HG03139 (cell line): ENCODE data around the gene IDH3G.

ENCODE experiments used
- ATAC-seq: cut with Tn5 transposase; IDR thresholded peaks from one replicate; pipeline ENCODE4 v1.9.1; 2021; ENCODE audit not compliant: unreplicated experiment

IDH3G gene

DNA sequence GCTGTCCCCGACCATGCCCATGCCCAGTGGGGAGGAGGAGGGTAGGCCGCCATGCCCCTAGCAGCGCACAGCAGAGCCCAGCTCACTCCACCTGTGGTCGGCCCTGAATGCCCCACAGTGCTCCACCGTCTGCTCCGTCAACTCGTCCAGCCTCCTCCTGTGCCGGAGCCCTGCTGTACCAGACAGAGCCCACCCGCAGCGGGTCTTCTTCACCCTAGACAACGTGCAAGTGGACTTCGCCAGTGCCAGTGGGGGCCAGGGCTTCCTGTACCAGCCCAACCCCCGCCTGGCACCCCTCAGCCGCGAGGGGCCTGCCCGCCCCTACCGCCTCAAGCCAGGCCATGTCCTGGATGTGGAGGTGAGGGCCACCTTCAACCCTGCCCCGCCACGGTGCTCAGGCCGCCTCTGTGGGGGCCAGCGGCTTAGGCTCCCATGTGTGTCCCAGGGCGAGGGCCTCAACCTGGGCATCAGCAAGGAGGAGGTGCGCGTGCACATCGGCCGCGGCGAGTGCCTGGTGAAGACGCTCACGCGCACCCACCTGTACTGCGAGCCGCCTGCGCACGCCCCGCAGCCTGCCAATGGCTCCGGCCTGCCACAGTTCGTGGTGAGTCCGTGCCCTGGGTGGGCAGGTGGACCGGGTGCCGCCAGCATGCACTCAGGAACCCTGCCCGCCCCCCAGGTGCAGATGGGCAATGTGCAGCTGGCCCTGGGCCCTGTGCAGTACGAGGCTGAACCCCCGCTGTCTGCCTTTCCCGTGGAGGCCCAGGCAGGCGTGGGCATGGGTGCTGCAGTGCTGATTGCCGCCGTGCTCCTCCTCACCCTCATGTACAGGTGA, 20.2 kb downstream of the IDH3G start:
- no peak for ATAC-seq

DNA sequence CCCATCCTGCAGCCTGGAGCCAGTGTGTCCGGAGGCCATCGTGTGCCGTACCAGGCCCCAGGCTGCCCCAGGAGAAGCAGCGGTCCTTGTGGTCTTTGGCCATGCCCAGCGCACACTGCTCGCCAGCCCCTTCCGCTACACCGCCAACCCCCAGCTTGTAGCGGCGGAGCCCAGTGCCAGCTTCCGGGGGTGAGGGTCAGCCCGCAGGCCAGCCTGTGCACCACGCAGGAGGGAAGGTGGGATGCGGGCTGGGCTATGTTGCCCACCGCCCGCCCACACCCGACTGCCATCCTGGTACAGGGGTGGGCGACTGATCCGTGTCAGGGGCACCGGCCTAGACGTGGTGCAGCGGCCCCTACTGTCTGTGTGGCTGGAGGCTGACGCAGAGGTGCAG, 21.0 kb downstream of the IDH3G start:
- no peak for ATAC-seq

DNA sequence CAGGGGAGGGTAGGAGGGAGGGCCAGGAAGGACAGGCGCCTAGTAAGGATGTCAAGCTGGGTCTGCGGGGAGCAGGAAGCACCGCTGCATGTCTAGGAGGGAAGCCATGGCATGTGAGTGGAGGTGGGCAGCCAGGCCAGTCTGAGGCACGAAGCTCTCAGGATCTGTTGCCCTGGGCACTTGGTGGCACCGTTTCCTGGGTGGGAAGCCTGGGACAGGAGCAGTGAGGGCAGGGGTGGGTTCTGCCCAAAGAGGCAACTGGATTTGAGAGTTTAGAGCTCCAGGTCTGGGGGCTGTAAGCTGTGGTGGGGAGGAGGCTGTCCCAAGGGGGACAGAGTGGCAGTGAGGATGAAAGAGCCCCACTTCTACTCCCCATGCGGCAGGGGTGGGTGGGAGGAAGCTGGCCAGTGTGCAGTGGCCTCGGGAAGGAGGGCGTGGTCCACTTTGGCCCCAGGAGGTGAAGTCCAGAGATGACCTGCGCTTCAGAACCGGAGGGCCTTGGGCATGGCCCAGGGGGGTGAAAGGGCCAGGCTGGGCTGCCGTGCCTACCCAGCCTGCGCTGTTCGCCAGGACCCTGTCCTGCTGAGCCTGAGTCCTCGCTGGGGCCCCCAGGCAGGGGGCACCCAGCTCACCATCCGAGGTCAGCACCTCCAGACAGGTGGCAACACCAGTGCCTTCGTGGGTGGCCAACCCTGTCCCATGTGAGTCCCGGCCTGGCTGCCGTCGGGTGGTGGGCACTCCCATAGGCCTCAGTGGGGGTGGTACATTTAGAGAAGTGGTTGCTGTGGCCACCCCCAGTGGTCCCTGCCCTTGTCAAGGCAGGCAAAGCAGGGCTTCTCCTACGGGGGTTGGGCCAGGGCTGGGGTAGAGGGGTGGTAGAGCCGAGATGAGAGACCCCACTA, 21.6 kb downstream of the IDH3G start:
- ATAC-seq, result no peak

DNA sequence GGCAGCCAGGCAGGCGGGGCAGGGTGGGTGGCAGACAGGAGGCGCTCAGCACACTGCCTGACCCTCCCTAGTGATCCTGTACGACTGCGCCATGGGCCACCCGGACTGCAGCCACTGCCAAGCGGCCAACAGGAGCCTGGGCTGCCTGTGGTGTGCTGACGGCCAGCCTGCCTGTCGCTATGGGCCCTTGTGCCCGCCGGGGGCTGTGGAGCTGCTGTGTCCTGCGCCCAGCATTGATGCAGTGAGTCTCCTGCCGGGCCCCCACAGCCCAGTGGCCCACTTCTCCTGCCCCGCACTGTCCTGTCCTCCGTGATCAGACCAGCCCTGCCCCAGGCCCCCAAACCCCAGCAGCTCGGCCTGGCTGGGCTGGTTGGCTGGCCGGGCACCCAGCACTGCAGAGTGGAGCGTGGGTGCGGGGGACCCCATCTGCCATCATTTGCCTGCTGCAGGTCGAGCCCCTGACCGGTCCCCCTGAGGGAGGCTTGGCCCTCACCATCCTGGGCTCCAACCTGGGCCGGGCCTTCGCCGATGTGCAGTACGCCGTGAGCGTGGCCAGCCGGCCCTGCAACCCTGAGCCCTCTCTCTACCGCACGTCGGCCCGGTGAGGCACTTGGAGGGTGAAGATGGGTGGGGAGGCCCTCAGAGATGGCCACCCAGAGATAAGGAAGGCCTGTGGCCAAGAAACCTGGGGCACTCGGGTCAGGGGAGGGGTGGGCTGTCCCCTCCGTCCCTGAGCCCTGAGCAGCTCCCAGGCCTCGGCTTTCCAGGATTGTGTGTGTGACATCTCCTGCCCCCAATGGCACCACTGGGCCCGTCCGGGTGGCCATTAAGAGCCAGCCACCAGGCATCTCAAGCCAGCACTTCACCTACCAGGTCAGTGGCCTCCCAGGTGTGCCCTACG, 22.5 kb downstream of the IDH3G start:
- no peak for ATAC-seq

DNA sequence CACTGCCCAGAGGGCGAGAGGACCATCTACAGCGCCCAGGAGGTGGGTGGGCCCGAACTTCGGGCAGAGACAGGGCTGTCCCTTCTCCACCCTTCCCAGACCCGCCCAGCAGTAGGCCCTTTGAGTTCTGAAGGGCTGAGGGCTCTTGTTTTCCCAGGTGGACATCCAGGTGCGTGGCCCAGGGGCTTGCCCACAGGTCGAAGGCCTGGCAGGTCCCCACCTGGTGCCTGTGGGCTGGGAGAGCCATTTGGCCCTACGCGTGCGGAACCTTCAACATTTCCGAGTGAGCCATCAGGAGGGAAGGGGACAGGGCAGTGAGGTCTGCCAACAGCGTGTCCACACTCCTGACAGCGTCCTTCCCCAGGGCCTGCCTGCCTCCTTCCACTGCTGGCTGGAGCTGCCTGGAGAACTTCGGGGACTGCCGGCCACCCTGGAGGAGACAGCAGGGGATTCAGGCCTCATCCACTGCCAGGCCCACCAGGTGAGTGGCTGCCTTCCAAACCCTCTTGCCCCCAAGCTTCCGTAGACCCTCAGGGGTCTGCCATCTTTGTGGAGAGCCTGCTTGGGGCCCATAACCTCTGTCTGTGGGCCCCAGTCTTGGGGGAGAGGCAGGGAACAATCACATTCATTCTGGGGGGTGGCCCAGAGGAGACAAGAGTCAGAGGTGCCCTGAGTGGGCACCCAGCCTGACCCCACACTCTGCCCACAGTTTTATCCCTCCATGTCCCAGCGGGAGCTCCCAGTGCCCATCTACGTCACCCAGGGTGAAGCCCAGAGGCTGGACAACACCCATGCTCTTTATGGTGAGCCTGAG, 23.4 kb downstream of the IDH3G start:
- ATAC-seq, result no peak

DNA sequence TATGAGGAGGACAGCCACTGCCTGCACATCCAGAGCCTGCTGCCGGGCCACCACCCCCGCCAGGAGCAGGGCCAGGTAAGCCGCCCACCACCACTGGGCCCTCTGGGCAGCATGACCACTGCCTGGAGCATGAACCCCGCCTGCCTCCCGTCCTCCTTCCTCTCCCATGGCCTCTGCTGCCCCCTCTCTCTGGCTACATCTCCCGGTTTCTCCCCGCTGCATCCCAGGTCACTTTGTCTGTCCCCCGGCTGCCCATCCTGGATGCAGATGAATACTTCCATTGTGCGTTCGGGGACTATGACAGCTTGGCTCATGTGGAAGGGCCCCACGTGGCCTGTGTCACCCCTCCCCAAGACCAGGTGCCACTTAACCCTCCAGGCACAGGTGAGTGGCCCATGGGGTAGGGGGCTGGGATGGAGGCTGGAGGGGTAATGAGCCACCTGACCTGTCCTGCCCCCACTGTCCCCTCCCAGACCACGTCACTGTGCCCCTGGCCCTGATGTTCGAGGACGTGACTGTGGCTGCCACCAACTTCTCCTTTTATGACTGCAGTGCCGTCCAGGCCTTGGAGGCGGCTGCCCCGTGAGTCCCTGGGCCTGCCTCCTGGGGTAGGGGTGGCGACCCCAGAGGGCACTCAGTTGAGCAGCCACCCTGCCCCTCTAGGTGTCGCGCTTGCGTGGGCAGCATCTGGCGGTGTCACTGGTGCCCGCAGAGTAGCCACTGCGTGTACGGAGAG, 24.1 kb downstream of the IDH3G start:
- no peak for ATAC-seq

DNA sequence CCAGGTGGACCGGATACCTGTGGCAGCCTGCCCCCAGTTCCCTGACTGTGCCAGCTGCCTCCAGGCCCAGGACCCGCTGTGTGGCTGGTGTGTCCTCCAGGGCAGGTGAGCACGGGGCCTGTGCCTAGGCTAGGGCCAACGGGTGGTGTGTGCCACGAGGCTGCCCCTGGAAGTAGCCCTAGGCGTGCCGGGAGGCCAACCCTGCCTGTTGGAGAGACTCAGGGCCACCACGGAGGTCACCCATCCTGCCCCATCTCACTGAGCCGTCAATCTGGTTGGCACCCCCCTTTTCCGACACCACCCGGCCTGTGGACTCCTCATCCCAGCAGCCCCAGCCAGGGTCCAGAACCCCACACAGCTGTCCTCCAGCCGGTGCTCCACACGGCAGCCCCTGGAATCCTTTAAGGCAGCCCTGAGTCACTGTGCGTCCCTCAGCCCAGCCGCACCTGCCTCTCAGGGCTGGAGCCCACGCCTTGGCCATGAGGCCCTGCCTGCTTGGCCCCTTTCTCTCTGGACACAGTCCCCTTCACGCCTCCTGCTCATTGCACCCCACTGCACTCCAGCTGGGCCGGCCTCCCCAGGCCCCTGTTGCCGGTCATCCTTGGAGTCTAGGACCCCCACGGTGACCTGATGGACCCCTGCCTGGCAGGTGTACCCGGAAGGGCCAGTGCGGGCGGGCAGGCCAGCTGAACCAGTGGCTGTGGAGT, 24.9 kb downstream of the IDH3G start:
- no peak for ATAC-seq

DNA sequence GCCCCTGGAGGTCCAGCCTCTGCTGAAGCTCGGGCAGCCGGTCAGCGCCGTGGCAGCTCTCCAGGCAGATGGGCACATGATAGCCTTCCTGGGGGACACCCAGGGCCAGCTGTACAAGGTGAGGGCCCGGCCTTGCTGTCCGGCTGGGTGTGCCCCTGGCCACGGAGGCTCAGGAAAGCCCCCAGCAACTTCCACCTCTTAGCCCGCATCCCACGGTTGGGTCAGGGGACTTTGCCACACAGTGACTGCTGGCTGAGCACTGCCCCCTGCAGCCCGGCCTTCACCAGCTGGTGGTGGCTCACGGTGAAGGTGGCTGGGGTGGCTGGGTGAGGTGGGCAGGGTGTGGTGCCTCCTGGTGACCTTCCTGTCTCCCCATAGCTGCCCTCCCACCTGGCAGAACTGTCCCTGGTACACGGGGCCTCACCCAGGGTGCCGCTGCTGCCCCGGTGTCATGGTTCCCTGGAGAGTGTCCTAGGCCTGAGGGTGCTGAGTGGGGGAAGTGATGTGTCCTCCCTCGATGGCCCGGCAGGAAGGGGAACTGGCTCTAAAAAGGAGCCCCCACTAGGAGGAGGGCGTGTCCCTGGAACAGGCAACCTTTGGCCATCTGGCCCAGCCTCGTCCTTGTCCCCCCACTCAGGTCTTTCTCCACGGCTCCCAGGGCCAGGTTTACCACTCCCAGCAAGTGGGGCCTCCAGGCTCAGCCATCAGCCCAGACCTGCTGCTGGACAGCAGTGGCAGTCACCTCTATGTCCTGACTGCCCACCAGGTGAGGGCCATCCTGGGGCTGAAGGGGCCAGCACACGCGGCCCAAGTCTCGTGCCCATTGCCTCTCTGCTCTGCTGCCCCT, 25.6 kb downstream of the IDH3G start:
- no peak for ATAC-seq

DNA sequence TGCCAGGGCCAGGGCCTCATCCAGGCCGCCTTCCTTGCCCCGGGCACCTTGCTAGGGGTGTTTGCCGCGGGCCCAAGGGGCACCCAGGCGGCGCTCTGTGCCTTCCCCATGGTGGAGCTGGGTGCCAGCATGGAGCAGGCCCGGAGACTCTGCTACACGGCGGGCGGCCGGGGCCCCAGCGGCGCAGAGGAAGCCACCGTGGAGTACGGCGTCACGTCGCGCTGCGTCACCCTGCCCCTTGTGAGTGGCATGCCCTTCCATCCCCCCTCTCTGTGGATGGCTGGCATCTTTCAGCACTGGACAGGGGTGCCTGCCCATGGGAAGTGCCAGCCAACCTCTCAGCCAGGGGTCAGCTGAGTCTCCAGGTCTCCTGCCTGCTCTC, 26.5 kb downstream of the IDH3G start:
- no peak for ATAC-seq

DNA sequence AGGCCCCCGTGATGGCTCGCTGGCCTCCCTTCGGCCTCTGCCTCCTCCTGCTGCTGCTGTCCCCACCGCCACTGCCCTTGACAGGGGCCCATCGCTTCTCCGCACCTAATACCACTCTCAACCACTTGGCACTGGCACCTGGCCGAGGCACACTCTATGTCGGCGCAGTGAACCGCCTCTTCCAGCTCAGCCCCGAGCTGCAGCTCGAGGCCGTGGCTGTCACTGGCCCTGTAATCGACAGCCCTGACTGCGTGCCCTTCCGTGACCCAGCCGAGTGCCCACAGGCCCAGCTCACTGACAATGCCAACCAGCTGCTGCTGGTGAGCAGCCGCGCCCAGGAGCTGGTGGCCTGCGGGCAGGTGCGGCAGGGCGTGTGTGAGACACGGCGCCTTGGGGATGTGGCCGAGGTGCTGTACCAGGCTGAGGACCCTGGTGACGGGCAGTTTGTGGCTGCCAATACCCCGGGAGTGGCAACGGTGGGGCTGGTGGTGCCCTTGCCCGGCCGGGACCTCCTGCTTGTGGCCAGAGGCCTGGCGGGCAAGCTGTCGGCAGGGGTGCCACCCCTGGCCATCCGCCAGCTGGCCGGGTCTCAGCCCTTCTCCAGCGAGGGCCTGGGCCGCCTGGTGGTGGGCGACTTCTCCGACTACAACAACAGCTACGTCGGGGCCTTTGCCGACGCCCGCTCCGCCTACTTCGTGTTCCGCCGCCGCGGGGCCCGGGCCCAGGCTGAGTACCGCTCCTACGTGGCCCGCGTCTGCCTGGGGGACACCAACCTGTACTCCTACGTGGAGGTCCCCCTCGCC, 27.1 kb downstream of the IDH3G start:
- ATAC-seq, result no peak

DNA sequence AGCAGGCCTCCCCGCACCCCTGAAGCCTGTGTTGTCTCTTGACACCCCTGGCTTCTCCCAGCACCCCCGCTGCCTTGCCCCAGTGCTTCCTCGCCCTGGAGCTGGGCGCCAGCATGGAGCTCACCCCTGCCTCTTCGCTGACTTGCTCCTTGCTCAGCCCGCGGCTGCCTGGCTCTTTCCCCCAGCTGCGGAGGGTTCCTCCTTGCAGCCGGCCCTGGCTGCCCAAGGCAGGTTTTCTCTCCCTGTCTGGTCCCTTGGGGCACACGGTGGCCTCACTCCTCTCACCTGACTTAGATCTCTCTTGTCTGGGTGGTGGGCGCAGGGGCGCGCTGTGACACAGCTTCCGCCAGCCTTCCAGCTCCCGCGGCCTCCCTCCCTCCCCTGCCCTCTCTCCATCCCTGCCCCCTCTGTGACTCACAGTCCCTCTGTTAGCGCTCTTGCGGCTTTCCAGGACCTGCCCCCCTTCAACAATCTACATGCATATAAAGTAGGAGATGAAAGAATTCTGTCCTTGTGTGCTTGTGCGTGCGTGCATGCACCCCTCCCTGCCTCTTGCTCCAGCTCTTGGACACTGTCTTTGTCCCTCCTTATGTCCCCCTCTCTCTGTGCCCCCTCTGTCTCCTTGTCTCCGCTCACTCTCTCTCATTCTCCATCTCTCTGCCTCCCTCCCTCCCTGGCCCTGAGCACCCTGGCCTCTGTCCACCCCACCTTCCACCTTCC, 27.9 kb downstream of the IDH3G start:
- ATAC-seq, result no peak

DNA sequence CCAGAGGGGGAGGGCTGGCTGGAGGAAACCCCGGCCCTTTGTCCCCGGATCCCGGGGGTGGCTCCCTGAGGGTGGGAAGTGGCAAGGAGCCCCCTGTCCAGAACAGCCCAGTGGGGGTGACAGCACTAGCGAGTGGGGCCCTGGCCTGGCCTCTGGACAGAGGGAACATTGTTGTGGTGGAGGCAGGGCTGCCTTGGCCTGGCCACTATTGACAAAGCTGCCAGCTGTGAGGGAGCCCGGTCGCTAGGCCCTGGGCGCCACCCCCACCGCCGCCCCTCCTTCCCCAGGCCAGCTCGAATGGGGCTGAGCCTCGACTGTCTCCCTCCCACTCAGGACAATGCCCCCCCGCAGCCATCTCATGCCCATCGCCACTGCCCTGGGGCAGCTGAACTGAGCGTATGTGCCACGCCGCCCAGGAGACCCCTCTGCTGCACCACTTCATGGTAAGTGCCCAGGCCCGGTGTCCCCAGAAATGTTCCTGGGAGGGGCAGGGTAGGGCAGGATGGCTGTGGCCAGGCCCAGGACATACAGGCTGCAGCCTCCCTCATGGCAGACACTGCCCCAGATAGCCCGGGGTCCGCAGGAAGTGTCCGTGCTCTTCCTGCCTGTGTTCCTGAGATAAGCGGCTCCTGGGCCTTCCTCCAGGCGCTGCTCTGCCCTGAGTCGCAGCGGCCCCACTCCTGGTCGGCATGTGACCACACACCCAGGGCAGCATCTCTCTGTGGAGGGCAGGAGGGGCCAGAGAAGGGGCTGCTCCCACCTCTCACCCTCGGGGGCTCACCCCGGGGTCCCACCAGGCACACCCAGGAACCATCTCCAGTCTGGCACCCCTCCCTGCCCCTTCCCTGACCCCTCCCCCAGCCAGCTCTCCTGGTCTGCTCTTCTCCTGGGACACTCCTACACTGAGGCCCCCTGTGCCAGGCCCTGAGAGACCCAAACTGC, 28.8 kb downstream of the IDH3G start:
- no peak for ATAC-seq

DNA sequence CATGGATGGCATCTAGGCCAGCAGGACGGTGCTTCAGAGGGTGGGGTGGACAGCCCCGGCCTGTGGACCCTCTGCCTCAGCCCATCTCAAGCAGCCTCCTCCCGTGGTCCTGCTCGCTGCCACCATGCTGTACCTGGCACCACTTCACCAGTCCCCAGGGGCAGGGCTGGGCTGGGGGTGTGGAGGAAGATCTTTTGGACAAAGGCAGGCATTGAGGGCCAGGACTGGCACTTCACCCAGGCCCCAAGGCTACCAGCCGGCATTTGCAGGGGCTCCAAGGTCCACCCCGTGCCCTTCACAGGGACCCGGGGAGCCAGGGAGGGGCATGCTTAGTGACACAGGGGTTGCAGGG, 29.4 kb downstream of the IDH3G start:
- no peak for ATAC-seq

DNA sequence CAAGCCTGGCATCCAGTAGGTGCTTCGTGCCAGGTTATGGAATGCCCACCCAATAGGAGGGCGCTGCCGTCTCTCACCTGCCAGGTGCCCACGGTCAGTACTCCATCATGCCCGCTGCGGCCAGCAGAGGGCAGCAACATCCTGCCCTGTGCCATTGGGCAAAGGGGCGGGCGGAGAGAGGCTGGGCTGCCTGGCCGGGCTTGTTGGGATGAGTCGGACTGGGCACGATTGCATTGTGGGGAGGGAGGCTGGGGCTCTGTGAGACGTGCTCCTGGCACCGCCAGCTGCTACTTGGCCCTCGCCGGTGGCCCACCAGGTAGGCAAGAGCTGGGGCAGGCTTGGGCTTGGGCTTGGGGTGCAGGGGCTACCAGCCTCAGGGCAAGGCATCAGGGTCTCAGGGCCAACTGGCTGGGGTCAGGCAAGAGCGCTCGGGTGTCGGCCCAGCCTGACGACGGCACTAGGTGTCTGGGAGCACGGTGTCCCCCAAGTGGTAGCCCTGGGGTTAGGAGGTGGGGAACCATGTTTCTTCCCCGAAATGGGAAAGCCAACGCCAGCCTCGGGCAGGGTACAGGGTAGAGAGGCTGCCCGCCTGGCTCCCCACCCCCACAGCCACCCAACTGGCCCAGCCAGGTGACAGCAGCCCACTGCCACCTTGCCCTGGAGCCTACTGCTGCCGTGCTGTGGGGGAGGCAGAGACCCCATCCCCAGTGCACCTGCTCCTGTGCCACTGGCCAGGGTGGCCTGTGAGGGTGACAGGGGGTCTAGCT, 30.0 kb downstream of the IDH3G start, which contains the start of gene PLXNB3:
Gene PLXNB3 (plus strand): TSS at position 261 of the 767 bp plus-strand sequence. CDS start 1,287 bp downstream, outside the sequence.
- no peak for ATAC-seq
